AG04449 (cell line): ENCODE results near the gene SATB1.

Experiments
- CTCF ChIA-PET: fragments of 350-600 bp; formaldehyde crosslinking; extraction: SDS; loops from one replicate; lab custom pipeline; 2021; ENCODE audit warnings: antibody characterized with exemption; lab: Yijun Ruan, JAX
- POLR2A ChIA-PET: fragments of 400-600, 350-600 bp; formaldehyde crosslinking; extraction: SDS; loops from one replicate; lab custom pipeline; 2020; ENCODE audit warnings: antibody characterized with exemption, inconsistent platforms; lab: Yijun Ruan, JAX
- DNase-seq: peaks from one replicate; pipeline ENCODE4 v3.0.0-alpha.2; 2010; ENCODE audit warnings: low read depth, low spot score
- H3K4me3 ChIP-seq: 2 replicates; pipeline ENCODE4 v1.5.1; 2011; ENCODE audit warnings: low read depth, mild to moderate bottlenecking, control low read depth, low read length
- TF ChIP-seq, protein P1 (sequence below): IDR thresholded peaks from one replicate; pipeline ENCODE4 v1.5.1; 2011; ENCODE audit warnings: mild to moderate bottlenecking, moderate library complexity, low read length, control low read depth, inconsistent platforms; ENCODE audit not compliant: insufficient read depth; ENCODE audit errors: missing control alignments

SATB1 gene

DNA sequence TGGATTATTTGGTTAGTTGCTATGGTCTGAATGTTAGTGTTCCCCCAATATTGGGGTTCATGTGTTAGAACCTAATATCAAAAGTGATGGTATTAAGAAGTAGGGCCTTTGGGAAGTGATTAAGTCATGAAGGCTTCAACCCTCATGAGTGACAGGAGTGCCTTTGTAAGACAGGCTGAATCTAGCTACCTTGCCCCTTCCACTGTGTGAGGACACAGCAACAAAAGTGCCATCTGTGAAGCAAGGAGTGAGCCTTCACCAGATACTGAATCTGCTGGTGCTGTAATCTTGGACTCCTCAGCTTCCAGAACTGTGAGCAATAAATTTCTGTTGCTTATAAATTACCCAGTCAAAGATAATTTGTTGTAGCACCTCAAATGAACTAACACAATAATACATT lies 22.6 kb upstream of the SATB1 start:
- no peak overlapping the region for H3K4me3 ChIP-seq
- TF ChIP-seq, protein P1, sequence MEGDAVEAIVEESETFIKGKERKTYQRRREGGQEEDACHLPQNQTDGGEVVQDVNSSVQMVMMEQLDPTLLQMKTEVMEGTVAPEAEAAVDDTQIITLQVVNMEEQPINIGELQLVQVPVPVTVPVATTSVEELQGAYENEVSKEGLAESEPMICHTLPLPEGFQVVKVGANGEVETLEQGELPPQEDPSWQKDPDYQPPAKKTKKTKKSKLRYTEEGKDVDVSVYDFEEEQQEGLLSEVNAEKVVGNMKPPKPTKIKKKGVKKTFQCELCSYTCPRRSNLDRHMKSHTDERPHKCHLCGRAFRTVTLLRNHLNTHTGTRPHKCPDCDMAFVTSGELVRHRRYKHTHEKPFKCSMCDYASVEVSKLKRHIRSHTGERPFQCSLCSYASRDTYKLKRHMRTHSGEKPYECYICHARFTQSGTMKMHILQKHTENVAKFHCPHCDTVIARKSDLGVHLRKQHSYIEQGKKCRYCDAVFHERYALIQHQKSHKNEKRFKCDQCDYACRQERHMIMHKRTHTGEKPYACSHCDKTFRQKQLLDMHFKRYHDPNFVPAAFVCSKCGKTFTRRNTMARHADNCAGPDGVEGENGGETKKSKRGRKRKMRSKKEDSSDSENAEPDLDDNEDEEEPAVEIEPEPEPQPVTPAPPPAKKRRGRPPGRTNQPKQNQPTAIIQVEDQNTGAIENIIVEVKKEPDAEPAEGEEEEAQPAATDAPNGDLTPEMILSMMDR = no peak
- ChIA-PET CTCF (interaction anchor here (1.1 to 1.3 kb wide), 2 partner anchors 9 to 16 kb away, joined by 3 read pairs; no protein-coding TSS in a partner anchor), POLR2A (no interaction called here)
- no peak for DNase-seq

DNA sequence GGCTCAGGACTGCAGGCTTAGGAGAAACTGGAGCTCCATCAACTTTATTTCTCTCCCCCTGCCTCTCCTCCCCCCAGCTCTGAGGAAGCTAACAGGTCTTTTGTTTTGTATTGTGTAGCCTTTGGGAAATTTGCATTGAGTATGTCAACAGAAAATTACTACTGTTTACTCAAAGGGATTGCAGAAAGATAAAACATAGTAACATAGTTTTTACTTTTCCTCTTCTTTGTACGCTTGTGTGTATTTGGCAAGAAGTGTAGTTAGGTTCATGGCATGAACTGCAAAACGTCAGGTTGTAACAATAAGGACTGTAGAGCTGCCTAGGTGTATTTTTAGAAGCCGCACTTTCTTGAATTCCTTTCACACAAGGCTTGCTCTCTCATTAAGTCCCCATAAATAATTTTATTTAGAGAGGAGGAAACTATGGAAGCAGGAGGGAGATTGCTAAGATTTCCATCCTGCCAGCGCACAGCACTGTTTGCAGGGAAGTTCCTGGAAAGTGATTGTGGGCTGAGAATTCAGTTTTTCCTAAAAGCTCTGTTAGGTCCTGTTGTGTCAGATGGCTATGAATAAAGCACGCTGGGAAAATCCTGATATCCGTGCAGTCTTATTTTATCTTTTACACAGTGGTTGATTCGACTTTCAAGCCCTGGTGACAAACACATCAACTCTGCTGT lies 21.1 kb upstream of the SATB1 start:
- TF ChIP-seq, protein P1 = no peak
- ChIA-PET POLR2A (no interaction called here), CTCF (interaction anchor here (0.8 to 1.4 kb wide), 2 partner anchors 10 to 151 kb away, joined by 3 read pairs; no protein-coding TSS in a partner anchor)
- no peak for DNase-seq
- H3K4me3 ChIP-seq = no peak overlapping the region

DNA sequence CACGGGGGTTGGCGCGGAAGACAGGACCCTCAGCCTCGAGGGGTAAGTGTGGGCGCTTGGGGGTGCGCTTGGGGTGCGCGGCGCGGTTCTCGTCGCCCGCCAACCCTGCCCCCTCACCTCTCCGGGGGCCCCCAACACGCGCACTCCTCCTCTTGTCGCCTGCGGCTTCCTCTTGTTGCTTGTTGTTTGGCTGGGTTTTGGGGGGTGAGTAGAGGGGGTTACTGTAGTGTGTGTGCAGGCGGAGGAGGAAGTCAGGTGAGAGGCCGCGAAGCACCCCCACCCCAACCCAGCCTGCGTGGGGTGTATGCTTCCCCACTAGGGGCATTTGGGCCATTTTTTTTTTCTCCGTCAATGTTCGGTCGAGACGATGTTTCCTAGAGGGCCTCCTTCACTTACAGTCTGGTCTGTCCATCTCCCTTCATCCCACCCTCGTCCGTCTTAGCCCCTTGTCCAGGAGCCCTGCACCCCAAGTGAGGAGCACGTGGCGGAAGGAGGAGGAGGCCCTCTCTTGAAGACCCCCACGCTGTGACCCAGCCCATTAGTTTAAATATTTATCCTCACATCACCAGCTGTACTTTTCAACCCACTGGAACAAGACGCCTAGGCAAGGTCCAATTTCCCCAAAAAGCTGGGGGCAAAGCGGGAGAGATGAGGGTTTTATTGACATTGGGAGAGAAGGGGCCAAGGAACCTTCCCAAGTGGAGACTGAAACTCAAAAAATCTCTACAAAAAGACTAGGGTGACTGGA lies 20.4 kb upstream of the SATB1 start:
- POLR2A ChIA-PET = no interaction called here
- CTCF ChIA-PET = interaction anchor here (1.1 to 1.5 kb wide), 4 partner anchors 10 to 15 kb away, joined by 3 to 5 read pairs (median 3); no protein-coding TSS in a partner anchor
- peak overlapping the region; percentile 51 for H3K4me3 ChIP-seq
- TF ChIP-seq, protein P1 = no peak
- no peak for DNase-seq

DNA sequence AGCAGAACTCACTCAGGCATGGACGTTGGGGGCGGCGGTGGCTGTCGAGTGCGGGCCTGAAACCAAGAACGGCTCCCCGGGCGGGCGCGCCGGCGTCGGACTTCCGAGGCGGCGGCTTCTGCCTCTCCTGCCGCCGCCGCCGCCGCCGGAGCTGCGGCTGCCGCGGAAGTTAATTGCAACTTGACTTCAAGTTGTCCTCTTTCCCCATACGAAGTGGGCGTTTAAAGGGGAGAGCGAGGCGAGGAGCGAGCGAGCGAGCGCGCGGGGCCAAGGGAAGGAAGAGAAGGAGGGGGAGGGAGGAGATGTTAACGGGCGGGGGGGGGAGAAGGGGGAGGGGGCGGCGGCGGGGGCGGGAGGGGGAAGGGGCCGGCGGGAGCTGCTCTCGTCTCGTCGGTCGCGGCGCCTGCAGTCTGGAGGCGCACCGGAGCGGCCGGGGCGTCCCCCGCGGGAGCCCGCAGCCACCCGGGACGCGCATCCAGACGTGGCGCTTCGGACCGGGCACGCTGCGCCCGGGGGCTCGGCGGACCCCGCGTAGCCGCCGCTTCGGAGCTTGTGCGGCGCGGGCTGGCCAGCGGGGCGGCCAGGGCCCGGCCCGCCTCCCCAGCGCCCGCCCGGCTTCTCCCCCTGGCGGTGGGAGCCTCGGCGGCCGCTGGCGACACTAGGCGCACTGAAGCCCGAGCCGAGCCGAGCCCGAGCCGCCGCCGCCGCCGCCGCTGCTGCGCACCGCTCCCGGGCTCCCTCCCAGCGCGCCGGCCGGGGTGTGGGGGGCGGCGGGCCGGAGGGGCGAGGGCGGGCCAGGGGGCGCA lies 19.7 kb upstream of the SATB1 start:
- ChIA-PET POLR2A (no interaction called here), CTCF (interaction anchor here (0.6 to 1.5 kb wide), 4 partner anchors 9 to 550 kb away, joined by 3 to 5 read pairs (median 3); no protein-coding TSS in a partner anchor)
- H3K4me3 ChIP-seq = peak overlapping the region; percentile 59
- TF ChIP-seq, protein P1 = peak; percentile 53
- DNase-seq = no peak

DNA sequence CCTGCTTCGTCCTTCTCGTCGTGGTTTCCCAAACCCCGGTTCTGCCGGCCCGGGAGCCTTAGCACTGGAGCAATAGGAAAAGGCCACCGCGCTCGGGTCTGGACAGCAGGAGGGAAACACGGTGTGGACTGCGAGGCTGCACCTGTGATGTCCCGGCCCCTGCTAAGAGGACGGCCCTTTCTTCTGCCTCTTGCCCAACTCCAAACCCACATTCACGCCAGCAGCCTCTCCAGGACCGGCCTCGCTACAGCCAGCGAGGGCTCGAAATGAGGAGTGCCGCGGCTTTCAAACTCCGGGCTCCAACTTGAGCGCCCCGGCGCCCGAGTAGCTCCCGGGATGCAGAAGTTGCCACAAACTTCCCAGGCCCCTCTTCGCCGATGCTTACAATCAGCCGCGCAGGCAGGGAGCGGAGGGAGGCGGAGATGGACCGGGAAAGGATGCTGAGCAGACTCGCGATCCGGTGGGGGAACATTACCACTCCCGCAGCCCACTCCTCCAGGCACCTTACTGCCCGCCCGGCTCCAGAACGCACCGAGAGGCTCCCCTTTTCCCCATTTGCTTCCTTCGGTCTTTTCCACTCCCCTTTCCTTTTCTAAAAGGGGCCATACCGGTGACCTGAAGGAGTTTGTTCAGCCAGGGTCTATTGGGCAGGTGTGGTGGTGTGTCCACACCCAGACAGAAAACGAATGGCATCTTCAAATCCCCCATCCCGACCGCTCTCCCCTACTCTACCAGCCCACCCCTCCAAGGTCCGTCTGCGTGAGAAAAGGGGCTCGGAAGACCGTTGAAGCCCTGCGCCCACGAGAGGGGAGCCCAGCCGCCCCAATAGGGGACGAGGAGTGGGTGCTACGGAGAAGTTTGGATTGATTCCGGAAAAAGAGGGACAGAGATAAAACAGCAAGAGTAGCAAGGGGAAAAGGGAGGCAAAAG lies 18.8 kb upstream of the SATB1 start:
- DNase-seq = no peak
- TF ChIP-seq, protein P1 = no peak
- ChIA-PET POLR2A (interaction anchor here (0.7 kb wide), 1 partner anchor 727 kb away, joined by 3 read pairs; no protein-coding TSS in a partner anchor), CTCF (interaction anchor here (0.6 to 1.2 kb wide), 3 partner anchors 8 to 549 kb away, joined by 3 read pairs; no protein-coding TSS in a partner anchor)
- peak overlapping the region; percentile 59 for H3K4me3 ChIP-seq
